ENCODE measurements around the gene CMAS.
"Not testable (repeated sequence)": the region's sequence is repeated elsewhere in the genome, so short reads cannot be mapped to it uniquely, and the experiment has no call there.

The CMAS gene

DNA sequence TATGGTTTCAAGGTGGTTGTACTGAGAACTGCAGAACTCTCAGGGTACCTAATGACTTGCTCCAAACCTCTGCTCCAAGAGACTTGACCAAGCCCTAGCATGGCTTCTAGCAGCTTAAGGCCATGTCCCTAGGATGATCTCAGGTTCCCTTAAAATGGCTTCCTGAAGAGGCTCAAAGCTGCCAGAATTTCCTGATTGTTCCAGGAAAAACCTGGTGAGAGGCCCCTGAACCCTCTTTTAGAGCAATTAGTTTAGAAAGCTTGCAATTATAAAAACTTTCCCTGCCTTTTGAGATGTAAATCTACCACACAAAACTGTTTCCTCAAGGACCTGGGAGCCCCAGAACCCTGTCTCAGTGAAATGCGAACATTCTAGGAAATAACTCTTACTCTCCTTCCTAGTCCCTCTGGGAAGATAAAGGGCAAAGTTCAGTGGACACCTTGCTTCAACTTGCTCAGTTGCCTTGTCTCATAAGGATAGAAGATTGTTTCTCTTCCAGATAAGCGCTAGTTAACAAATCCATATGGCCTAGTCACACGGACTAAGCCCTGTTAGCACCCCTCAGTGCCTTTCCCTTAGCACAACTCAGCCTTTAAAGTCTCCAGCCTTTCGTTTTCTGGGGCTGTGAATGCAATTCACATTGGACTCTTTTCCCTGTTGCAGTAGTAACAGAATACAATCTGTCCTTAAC is 2.5 kb downstream of the CMAS start:
- Histone ChIP-seq H3K9ac (ENCODE audit: low read depth, low read length) (peak overlapping the region; percentile 16), H3K4me3 (ENCODE audit: low read depth, low read length) (peak overlapping the region; percentile 19)

DNA sequence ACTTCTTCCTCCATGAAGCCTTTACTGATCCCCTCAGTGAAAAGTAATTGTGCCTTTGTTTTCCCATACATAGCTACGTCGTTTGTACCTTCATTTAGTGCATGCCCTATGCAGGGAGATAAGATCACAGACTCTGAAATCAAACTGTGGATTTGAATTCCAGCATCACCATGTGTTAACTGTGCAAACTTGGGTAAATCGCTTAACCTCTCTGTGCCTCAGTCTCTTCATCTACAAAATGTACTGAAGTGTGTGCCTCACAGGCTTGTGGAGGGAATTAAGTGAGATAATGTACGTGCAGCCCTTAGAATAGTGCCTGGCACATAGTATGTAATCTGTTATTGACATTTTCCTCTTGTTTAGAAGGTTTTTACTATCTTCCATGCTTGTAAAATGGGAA is 4.1 kb downstream of the CMAS start:
- Histone ChIP-seq H3K9ac (ENCODE audit: low read depth, low read length) (no peak overlapping the region), H3K27me3 (ENCODE audit: control insufficient read depth, insufficient read depth, low read length) (no peaks in the 10 kb centered on the region), H3K36me3 (ENCODE audit: control insufficient read depth, insufficient read depth, low read length) (no peaks in the 10 kb centered on the region), H3K4me3 (ENCODE audit: low read depth, low read length) (no peak overlapping the region), H3K9me3 (ENCODE audit: control insufficient read depth, insufficient read depth, low read length) (no peaks in the 10 kb centered on the region), H3K4me1 (ENCODE audit: control insufficient read depth, insufficient read depth, low read length) (peaks cover 22% of the 10 kb centered on the region)

More for the DNA sequence above, 2.5 kb downstream of the CMAS start:
- H3K27me3 ChIP-seq (ENCODE audit: control insufficient read depth, insufficient read depth, low read length), result no peaks in the 10 kb centered on the region
- no peaks in the 10 kb centered on the region for H3K9me3 ChIP-seq (ENCODE audit: control insufficient read depth, insufficient read depth, low read length)
- peaks cover 22% of the 10 kb centered on the region for H3K4me1 ChIP-seq (ENCODE audit: control insufficient read depth, insufficient read depth, low read length)
- no peaks in the 10 kb centered on the region for H3K36me3 ChIP-seq (ENCODE audit: control insufficient read depth, insufficient read depth, low read length)

GRCh38 chr12:22051114-22051698 is 5.2 kb downstream of the CMAS start:
- Histone ChIP-seq H3K4me1 (ENCODE audit: control insufficient read depth, insufficient read depth, low read length) (peaks cover 22% of the 10 kb centered on the region), H3K9me3 (ENCODE audit: control insufficient read depth, insufficient read depth, low read length) (no peaks in the 10 kb centered on the region), H3K4me3 (ENCODE audit: low read depth, low read length) (no peak overlapping the region), H3K9ac (ENCODE audit: low read depth, low read length) (no peak overlapping the region), H3K27me3 (ENCODE audit: control insufficient read depth, insufficient read depth, low read length) (no peaks in the 10 kb centered on the region), H3K36me3 (ENCODE audit: control insufficient read depth, insufficient read depth, low read length) (no peaks in the 10 kb centered on the region)

DNA sequence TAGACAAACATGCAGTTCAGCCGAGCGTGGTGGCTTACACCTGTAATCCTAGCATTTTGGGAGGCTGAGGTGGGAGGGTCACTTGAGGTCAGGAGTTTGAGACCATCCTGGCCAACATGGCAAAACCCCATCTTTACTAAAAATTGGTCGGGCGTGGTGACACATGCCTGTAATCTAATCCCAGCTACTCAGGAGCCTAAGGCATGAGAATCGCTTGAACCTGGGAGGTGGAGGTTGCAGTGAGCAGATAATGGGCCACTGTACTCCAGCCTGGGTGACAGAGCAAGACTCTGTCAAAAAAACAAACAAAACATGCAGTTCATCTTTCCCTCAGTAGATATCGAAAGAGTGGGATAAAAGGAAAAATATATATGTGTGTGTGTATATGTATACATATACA is 7.0 kb downstream of the CMAS start:
- H3K27me3 ChIP-seq (ENCODE audit: control insufficient read depth, insufficient read depth, low read length); H3K36me3 ChIP-seq (ENCODE audit: control insufficient read depth, insufficient read depth, low read length): not testable (repeated sequence)

GRCh38 chr12:22054155-22054554 is 8.1 kb downstream of the CMAS start:
- H3K9ac ChIP-seq (ENCODE audit: low read depth, low read length), result no peak overlapping the region
- H3K9me3 ChIP-seq (ENCODE audit: control insufficient read depth, insufficient read depth, low read length), result no peaks in the 10 kb centered on the region
- H3K36me3 ChIP-seq (ENCODE audit: control insufficient read depth, insufficient read depth, low read length), result no peaks in the 10 kb centered on the region
- H3K27me3 ChIP-seq (ENCODE audit: control insufficient read depth, insufficient read depth, low read length), result no peaks in the 10 kb centered on the region
- peaks cover 4% of the 10 kb centered on the region for H3K4me1 ChIP-seq (ENCODE audit: control insufficient read depth, insufficient read depth, low read length)
- no peak overlapping the region for H3K4me3 ChIP-seq (ENCODE audit: low read depth, low read length)

More for the DNA sequence above, 7.0 kb downstream of the CMAS start:
- H3K4me1 ChIP-seq (ENCODE audit: control insufficient read depth, insufficient read depth, low read length), result peaks cover 16% of the 10 kb centered on the region
- H3K9ac ChIP-seq (ENCODE audit: low read depth, low read length); H3K4me3 ChIP-seq (ENCODE audit: low read depth, low read length); H3K9me3 ChIP-seq (ENCODE audit: control insufficient read depth, insufficient read depth, low read length): not testable (repeated sequence)

GRCh38 chr12:22056607-22057006 is 10.6 kb downstream of the CMAS start:
- Histone ChIP-seq H3K27me3 (ENCODE audit: control insufficient read depth, insufficient read depth, low read length) (no peaks in the 10 kb centered on the region), H3K9me3 (ENCODE audit: control insufficient read depth, insufficient read depth, low read length) (no peaks in the 10 kb centered on the region), H3K4me3 (ENCODE audit: low read depth, low read length) (no peak overlapping the region), H3K9ac (ENCODE audit: low read depth, low read length) (no peak overlapping the region), H3K36me3 (ENCODE audit: control insufficient read depth, insufficient read depth, low read length) (no peaks in the 10 kb centered on the region), H3K4me1 (ENCODE audit: control insufficient read depth, insufficient read depth, low read length) (no peaks in the 10 kb centered on the region)

DNA sequence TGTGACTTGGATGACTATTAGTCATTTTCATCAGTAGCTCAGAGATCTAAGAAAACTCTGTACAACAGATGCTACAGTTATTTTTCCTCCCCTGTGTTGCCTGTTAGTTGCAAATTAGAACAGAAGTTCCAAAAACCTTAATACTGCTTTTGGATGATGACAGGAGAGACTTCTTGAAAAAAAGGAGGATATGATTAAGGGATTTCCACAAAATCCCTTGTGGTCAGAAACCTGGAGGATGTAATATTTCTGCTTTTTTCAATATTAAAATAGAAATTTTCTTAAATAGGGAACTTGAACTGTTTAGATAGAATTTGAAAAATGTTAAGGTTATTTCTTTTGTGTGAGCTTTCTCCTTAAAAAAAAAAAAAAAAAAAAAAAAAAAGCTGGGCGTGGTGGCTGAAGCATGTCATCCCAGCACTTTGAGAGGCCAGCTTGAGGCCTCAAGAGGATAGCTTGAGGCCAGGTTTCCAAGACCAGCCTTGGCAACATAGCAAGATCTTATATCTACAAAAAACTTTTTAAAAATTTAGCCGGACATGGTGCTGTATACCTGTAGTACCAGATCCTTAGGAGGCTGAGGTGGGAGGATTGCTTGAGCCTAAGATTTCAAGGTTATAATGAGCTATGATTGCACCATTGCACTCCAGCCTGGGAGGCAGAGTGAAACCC is 14.1 kb downstream of the CMAS start:
- H3K9ac ChIP-seq (ENCODE audit: low read depth, low read length), result no peak overlapping the region
- no peak overlapping the region for H3K4me3 ChIP-seq (ENCODE audit: low read depth, low read length)
- H3K4me1 ChIP-seq (ENCODE audit: control insufficient read depth, insufficient read depth, low read length), result no peaks in the 10 kb centered on the region
- H3K27me3 ChIP-seq (ENCODE audit: control insufficient read depth, insufficient read depth, low read length), result no peaks in the 10 kb centered on the region
- H3K9me3 ChIP-seq (ENCODE audit: control insufficient read depth, insufficient read depth, low read length), result no peaks in the 10 kb centered on the region
- no peaks in the 10 kb centered on the region for H3K36me3 ChIP-seq (ENCODE audit: control insufficient read depth, insufficient read depth, low read length)

GRCh38 chr12:22064968-22065367 is 18.9 kb downstream of the CMAS start:
- no peaks in the 10 kb centered on the region for H3K36me3 ChIP-seq (ENCODE audit: control insufficient read depth, insufficient read depth, low read length)
- H3K4me1 ChIP-seq (ENCODE audit: control insufficient read depth, insufficient read depth, low read length), result no peaks in the 10 kb centered on the region
- H3K4me3 ChIP-seq (ENCODE audit: low read depth, low read length), result no peak overlapping the region
- no peaks in the 10 kb centered on the region for H3K27me3 ChIP-seq (ENCODE audit: control insufficient read depth, insufficient read depth, low read length)
- no peaks in the 10 kb centered on the region for H3K9me3 ChIP-seq (ENCODE audit: control insufficient read depth, insufficient read depth, low read length)
- H3K9ac ChIP-seq (ENCODE audit: low read depth, low read length), result no peak overlapping the region

- no peaks in the 10 kb centered on the region for H3K9me3 ChIP-seq (ENCODE audit: control insufficient read depth, insufficient read depth, low read length)
- no peaks in the 10 kb centered on the region for H3K36me3 ChIP-seq (ENCODE audit: control insufficient read depth, insufficient read depth, low read length)
- no peak overlapping the region for H3K4me3 ChIP-seq (ENCODE audit: low read depth, low read length)
- no peak overlapping the region for H3K9ac ChIP-seq (ENCODE audit: low read depth, low read length)
- H3K27me3 ChIP-seq (ENCODE audit: control insufficient read depth, insufficient read depth, low read length), result no peaks in the 10 kb centered on the region
- H3K4me1 ChIP-seq (ENCODE audit: control insufficient read depth, insufficient read depth, low read length), result no peaks in the 10 kb centered on the region
These were observed 20.3 kb downstream of the CMAS start for GRCh38 chr12:22066310-22066709.

DNA sequence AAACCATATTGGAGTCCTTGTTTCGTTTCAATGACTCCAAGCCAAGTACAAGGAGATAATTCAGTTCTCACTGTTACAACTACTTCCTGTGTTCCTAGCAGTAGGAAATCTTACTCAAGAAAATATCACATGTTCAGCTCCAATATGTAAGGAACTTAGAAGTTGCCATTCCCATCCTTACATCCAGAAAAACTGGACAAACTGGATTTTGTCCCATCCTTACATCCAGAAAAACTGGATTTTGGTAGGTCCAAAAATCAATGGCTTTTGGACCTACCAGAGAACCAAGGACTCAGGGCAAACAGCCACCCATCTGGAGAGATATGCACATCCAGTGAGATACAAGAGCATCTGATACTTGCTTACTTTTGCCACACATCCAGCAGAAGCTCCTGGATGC is 23.8 kb downstream of the CMAS start:
- H3K4me1 ChIP-seq (ENCODE audit: control insufficient read depth, insufficient read depth, low read length), result no peaks in the 10 kb centered on the region
- H3K4me3 ChIP-seq (ENCODE audit: low read depth, low read length), result no peak overlapping the region
- no peaks in the 10 kb centered on the region for H3K27me3 ChIP-seq (ENCODE audit: control insufficient read depth, insufficient read depth, low read length)
- H3K36me3 ChIP-seq (ENCODE audit: control insufficient read depth, insufficient read depth, low read length), result no peaks in the 10 kb centered on the region
- H3K9ac ChIP-seq (ENCODE audit: low read depth, low read length), result no peak overlapping the region
- no peaks in the 10 kb centered on the region for H3K9me3 ChIP-seq (ENCODE audit: control insufficient read depth, insufficient read depth, low read length)

- H3K4me3 ChIP-seq (ENCODE audit: low read depth, low read length), result no peak overlapping the region
- peaks cover 3% of the 10 kb centered on the region for H3K4me1 ChIP-seq (ENCODE audit: control insufficient read depth, insufficient read depth, low read length)
- H3K9ac ChIP-seq (ENCODE audit: low read depth, low read length), result no peak overlapping the region
- H3K27me3 ChIP-seq (ENCODE audit: control insufficient read depth, insufficient read depth, low read length), result no peaks in the 10 kb centered on the region
- H3K9me3 ChIP-seq (ENCODE audit: control insufficient read depth, insufficient read depth, low read length), result no peaks in the 10 kb centered on the region
- H3K36me3 ChIP-seq (ENCODE audit: control insufficient read depth, insufficient read depth, low read length), result no peaks in the 10 kb centered on the region
These were observed 36.2 kb downstream of the CMAS start for GRCh38 chr12:22082190-22082701.

DNA sequence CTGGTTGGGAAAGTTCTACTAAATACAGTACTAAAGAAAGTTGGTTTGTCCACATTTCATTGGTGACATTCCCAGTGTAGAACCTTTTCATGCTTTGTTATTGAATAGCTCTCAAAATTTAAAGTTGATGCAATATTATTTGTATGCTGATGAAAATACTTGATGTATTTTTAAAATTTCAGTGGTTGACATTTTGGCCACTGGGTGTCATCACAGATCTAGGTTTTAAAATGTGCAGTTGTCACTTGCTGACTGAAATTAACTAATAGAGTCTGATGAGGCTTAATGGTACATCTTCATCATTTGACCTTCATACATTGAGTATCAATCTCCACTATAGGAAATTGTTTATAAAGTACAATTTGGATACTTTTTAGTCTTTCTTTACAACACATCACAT is 37.1 kb downstream of the CMAS start:
- H3K9me3 ChIP-seq (ENCODE audit: control insufficient read depth, insufficient read depth, low read length), result no peaks in the 10 kb centered on the region
- H3K36me3 ChIP-seq (ENCODE audit: control insufficient read depth, insufficient read depth, low read length), result no peaks in the 10 kb centered on the region
- no peak overlapping the region for H3K9ac ChIP-seq (ENCODE audit: low read depth, low read length)
- no peak overlapping the region for H3K4me3 ChIP-seq (ENCODE audit: low read depth, low read length)
- peaks cover 3% of the 10 kb centered on the region for H3K4me1 ChIP-seq (ENCODE audit: control insufficient read depth, insufficient read depth, low read length)
- H3K27me3 ChIP-seq (ENCODE audit: control insufficient read depth, insufficient read depth, low read length), result no peaks in the 10 kb centered on the region

Data from iPS-15b (cell line).